ENCODE measurements around the gene LDLRAD1.
"Not testable (repeated sequence)": the region's sequence is repeated elsewhere in the genome, so short reads cannot be mapped to it uniquely, and the experiment has no call there.

Gene LDLRAD1

GRCh38 chr1:54016343-54017282 is 1.4 kb downstream of the LDLRAD1 start:
- peak; percentile 93 for DNase-seq (ENCODE audit: low spot score)

- DNase-seq (ENCODE audit: low spot score) = no peak
Observed at GRCh38 chr1:54014009-54014629, 3.9 kb downstream of the LDLRAD1 start.

GRCh38 chr1:54013393-54014008 is 4.5 kb downstream of the LDLRAD1 start:
- DNase-seq (ENCODE audit: low spot score) = no peak

- DNase-seq (ENCODE audit: low spot score) = no peak
Observed at GRCh38 chr1:54012863-54013262, 5.1 kb downstream of the LDLRAD1 start.

GRCh38 chr1:54012008-54012325 is 6.0 kb downstream of the LDLRAD1 start:
- DNase-seq (ENCODE audit: low spot score) = no peak

- DNase-seq (ENCODE audit: low spot score) = no peak
Observed at GRCh38 chr1:54011316-54012007, 6.5 kb downstream of the LDLRAD1 start.

GRCh38 chr1:54010415-54011117 is 7.4 kb downstream of the LDLRAD1 start:
- DNase-seq (ENCODE audit: low spot score) = no peak

GRCh38 chr1:54009406-54009805 is 8.6 kb downstream of the LDLRAD1 start:
- DNase-seq (ENCODE audit: low spot score) = no peak

- DNase-seq (ENCODE audit: low spot score) = no peak
Observed at GRCh38 chr1:54008876-54009275, 9.1 kb downstream of the LDLRAD1 start.

GRCh38 chr1:54007613-54008012 is 10.4 kb downstream of the LDLRAD1 start:
- no peak for DNase-seq (ENCODE audit: low spot score)

GRCh38 chr1:54006508-54006907 is 11.5 kb downstream of the LDLRAD1 start:
- DNase-seq (ENCODE audit: low spot score) = no peak

- DNase-seq (ENCODE audit: low spot score) = no peak
Observed at GRCh38 chr1:54004481-54005049, 13.4 kb downstream of the LDLRAD1 start.

GRCh38 chr1:54003750-54004480 is 14.1 kb downstream of the LDLRAD1 start:
- DNase-seq (ENCODE audit: low spot score) = not testable (repeated sequence)

GRCh38 chr1:54003249-54003646 is 14.7 kb downstream of the LDLRAD1 start:
- no peak for DNase-seq (ENCODE audit: low spot score)

- DNase-seq (ENCODE audit: low spot score) = no peak
Observed at GRCh38 chr1:54002544-54003248, 15.3 kb downstream of the LDLRAD1 start.

- no peak for DNase-seq (ENCODE audit: low spot score)
Observed at GRCh38 chr1:54001591-54001990, 16.4 kb downstream of the LDLRAD1 start.

- no peak for DNase-seq (ENCODE audit: low spot score)
Observed at GRCh38 chr1:53999920-54000319, 18.1 kb downstream of the LDLRAD1 start.

GRCh38 chr1:53998223-53998622 is 19.8 kb downstream of the LDLRAD1 start:
- DNase-seq (ENCODE audit: low spot score) = no peak

GRCh38 chr1:53995683-53996082 is 22.3 kb downstream of the LDLRAD1 start:
- no peak for DNase-seq (ENCODE audit: low spot score)

GRCh38 chr1:53994516-53994915 is 23.5 kb downstream of the LDLRAD1 start:
- not testable (repeated sequence) for DNase-seq (ENCODE audit: low spot score)

Measured in LoVo (cell line).